GM18861 (cell line): ENCODE measurements around the gene RGS14.
"Not testable (repeated sequence)": the region's sequence is repeated elsewhere in the genome, so short reads cannot be mapped to it uniquely, and the experiment has no call there.

Source experiments
- ATAC-seq: cut with Tn5 transposase; IDR thresholded peaks from one replicate; pipeline ENCODE4 v1.9.1; 2021; ENCODE audit not compliant: unreplicated experiment

The RGS14 gene

GRCh38 chr5:177346820-177347219 is 10.9 kb upstream of the RGS14 start:
- ATAC-seq: no peak

- no peak for ATAC-seq
Observed at GRCh38 chr5:177347699-177348098, 10.0 kb upstream of the RGS14 start.

- ATAC-seq: no peak
Observed at GRCh38 chr5:177349362-177349647, 8.4 kb upstream of the RGS14 start.

- ATAC-seq: no peak
Observed at GRCh38 chr5:177349762-177350161, 8.0 kb upstream of the RGS14 start.

- no peak for ATAC-seq
Observed at GRCh38 chr5:177350776-177351391, 6.8 kb upstream of the RGS14 start.

- ATAC-seq: peak; percentile 88
Observed at GRCh38 chr5:177351392-177352329, 6.1 kb upstream of the RGS14 start, which contains the start of gene LMAN2. TSS of gene LMAN2 (minus strand) at chr5:177351668. CDS start at chr5:177351647, 21 bp downstream.

- no peak for ATAC-seq
Observed at GRCh38 chr5:177353093-177353492, 4.6 kb upstream of the RGS14 start.

- no peak for ATAC-seq
Observed at GRCh38 chr5:177354256-177354655, 3.5 kb upstream of the RGS14 start.

- no peak for ATAC-seq
Observed at GRCh38 chr5:177354711-177355110, 3.0 kb upstream of the RGS14 start.

- no peak for ATAC-seq
Observed at GRCh38 chr5:177355162-177355867, 2.4 kb upstream of the RGS14 start.

GRCh38 chr5:177355868-177356168 is 1.9 kb upstream of the RGS14 start:
- ATAC-seq: no peak

- ATAC-seq: no peak
Observed at GRCh38 chr5:177356746-177357145, 978 bp upstream of the RGS14 start.

GRCh38 chr5:177357146-177357458 is 622 bp upstream of the RGS14 start:
- ATAC-seq: no peak

- ATAC-seq: no peak
Observed at GRCh38 chr5:177358370-177358819, 671 bp downstream of the RGS14 start.

- ATAC-seq: no peak
Observed at GRCh38 chr5:177359451-177359851, 1.7 kb downstream of the RGS14 start.

GRCh38 chr5:177359860-177360259 is 2.1 kb downstream of the RGS14 start:
- ATAC-seq: no peak

GRCh38 chr5:177360740-177361139 is 3.0 kb downstream of the RGS14 start:
- not testable (repeated sequence) for ATAC-seq

- ATAC-seq: no peak
Observed at GRCh38 chr5:177361418-177362291, 3.9 kb downstream of the RGS14 start.

GRCh38 chr5:177362292-177362609 is 4.5 kb downstream of the RGS14 start:
- ATAC-seq: no peak

- no peak for ATAC-seq
Observed at GRCh38 chr5:177362610-177363507, 5.1 kb downstream of the RGS14 start.
